Renal cortical epithelial cell (primary cell): ENCODE measurements around the gene APOD. TPM values are rescaled to one million over a fixed set of nuclear protein-coding genes. Genes with fewer than 3 reads are reported as not detected.
A peak's percentile ranks its signal among the peaks of the same experiment; 100 is the strongest.

Experiments used
- DNase-seq: peaks from one replicate; pipeline ENCODE4 v3.0.0-alpha.2; 2011; ENCODE audit warnings: low read depth
- total RNA-seq: library from RNA; depleted of rRNA; stranded (reverse); fragments of >200 nt; gene quantifications from 2 replicates; pipeline ENCODE4 v1.2.3, GENCODE V29; 2014

The APOD gene
- total RNA-seq, 1 donor from 2014 or later = not detected

DNA sequence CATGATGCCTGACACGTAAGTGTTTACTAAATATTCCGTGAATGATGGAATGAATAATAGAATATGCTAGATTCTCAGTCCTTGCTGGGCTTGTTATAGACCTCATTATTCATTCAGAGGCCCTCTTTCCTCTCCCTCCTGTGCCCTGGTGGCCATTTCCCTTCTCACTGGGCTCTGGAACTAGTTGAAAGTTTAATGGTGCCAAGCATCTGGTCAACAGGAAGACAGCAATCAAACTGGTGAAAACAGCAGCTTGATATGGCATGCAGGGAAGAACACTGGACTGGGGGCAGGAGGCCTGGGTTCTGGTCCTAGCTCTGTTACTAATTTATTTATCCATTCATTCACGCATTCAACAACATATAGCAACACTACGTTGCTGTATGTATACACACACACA is 3.7 kb upstream of the APOD start:
- no peak for DNase-seq

- DNase-seq = no peak
Observed at GRCh38 chr3:195584543-195584870, 767 bp upstream of the APOD start.

GRCh38 chr3:195582947-195583346 is 793 bp downstream of the APOD start:
- no peak for DNase-seq

GRCh38 chr3:195580744-195581443 is 2.8 kb downstream of the APOD start:
- DNase-seq = peak; percentile 50

- no peak for DNase-seq
Observed at GRCh38 chr3:195579281-195579680, 4.5 kb downstream of the APOD start.

- DNase-seq = no peak
Observed at GRCh38 chr3:195578565-195578964, 5.2 kb downstream of the APOD start.

DNA sequence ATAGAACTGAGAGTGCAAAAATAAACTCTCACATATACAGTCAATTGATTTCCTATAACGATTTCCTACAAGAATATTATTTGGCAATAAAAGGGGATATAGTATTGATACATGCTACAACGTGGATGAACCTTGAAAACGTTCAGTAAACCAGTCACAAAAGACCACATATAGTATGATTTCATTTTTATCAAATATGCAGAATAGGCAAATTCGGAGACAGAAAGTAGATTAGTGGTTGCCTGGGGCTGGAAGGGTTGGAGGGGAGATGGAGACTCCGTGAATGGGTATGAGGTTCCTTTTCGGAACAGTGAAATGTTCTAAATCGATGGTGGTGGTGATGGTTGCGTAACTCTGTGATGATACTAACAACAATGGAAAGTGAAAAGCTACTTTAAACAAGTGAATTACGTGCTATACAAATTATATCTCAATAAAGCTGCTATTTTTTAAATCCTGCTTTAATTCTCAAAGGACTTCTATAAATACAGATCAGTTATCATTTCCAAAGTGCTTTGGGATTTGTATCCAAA is 6.0 kb downstream of the APOD start:
- DNase-seq = no peak

DNA sequence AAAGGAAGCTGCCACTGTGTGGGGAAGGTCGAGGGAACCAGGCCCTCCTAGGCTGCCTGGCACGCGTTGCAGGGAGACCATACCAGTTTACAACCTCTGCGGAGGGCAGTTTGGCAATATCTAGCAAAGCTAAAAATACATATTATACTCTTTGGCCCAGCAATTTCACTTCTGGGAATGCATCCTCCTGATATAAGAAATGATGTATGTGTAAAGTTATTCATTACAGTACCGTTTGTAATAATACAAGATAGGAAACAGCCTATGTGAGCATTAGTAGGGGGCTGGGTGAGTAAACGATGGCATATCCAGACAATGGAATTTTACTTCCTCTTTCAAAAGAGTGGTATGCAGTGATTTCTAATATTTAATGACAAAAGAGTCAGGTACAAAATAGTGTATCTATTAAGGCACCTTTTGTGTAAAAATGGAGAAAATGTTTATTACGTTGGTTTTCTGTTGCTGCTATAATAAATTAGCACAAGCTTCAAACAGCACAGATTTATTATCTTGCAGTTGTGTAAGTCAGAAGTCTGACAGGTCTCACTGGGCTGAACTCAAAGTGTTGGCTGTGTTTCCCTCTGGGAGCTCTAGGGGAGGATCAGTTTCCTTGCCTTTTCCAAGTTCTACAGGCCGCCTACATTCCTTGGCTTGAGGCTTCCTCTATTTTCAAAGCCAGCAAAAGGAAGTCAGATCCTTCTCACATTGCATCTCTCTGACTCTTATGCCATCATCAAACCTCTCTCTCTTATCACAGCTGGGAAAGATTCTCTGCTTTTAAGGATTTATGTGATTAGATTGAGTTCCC is 9.0 kb downstream of the APOD start:
- no peak for DNase-seq

GRCh38 chr3:195573611-195574496 is 9.9 kb downstream of the APOD start:
- DNase-seq = no peak

- no peak for DNase-seq
Observed at GRCh38 chr3:195571361-195571760, 12.4 kb downstream of the APOD start.

DNA sequence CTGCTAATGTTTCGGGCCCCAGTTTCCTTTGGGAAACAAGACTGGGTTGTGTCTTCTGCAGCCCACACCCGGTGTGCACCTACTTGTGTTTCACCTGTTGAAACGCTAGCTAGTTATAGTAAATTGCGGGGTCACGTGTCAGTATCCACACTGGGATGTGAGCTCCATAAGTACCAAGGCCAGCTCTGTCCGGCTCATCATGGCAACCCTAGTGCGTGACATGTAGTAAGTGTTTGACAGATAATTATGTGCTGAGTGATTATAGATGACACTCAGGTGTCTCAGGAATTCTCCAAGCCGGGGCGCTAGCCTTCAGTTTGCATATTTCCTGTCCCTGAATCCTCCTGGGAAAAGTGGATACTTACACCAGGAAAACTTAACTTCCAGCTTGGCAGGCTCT is 12.8 kb downstream of the APOD start:
- DNase-seq = no peak

- DNase-seq = no peak
Observed at GRCh38 chr3:195570344-195570743, 13.4 kb downstream of the APOD start.

DNA sequence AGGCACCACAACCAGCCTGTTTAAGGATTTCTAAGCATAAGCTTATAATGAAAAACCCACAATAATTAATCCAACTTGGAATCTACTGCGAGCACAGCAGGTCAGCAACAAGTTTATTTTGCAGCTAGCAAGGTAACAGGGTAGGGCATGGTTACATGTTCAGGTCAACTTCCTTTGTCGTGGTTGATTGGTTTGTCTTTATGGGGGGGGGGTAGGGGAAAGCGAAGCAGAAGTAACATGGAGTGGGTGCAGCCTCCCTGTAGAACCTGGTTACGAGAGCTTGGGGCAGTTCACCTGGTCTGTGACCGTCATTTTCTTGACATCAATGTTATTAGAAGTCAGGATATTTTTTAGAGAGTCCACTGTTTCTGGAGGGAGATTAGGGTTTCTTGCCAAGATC is 15.1 kb downstream of the APOD start:
- no peak for DNase-seq

- DNase-seq = no peak
Observed at GRCh38 chr3:195566797-195567196, 16.9 kb downstream of the APOD start.

- no peak for DNase-seq
Observed at GRCh38 chr3:195565716-195566115, 18.0 kb downstream of the APOD start.

GRCh38 chr3:195563317-195563716 is 20.4 kb downstream of the APOD start:
- no peak for DNase-seq

DNA sequence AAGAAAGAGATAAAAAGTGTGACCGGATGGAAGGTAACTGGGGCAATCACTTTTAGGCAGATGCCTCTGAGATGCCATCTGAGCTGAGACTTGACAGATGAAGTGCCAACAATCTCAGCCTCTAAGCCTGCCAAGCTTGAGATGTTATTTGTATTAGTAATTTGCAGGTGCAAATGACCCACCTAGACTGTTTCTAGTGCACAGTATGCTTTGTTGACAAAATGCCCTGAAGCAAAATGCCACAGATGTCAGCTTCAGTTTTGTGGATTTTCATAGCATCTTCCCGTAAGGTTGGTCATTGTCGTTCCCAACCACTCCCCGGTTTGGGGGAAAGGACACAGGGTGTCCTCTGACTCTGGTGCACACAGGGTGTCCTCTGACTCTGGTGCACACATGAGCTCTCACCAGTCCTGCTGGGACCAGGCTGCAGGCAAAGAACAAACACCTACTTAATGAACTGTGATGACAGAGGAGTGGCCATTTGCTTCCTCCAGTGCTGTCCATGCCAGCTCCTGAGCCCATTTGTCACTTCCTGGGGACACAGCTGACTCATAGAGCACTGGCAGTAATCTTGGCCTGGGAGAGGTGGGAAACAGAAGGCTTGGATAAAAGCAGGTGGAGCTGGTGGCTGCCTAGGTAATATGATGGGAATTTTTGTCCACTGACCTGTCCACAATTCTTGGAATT is 23.9 kb downstream of the APOD start:
- peak; percentile 49 for DNase-seq

DNA sequence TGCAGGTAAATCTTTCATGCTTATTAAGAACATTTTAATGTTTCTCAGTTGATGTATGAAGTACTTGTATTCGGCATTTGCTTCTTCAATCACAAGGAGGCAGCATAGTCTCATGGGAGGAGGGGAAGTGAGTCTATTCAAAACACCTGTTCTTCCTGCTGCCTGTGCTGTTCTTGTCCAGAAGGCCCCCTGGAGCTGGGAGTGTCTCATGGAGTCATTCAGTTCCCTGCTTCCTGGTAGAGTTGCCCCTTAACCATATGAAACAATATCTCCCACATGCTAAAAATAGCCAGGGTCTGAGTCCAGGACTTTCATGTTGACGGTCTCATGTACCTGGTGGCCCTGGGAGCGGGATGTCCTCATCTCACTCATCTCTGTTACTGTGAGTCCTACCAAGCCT is 25.1 kb downstream of the APOD start:
- peak; percentile 80 for DNase-seq

GRCh38 chr3:195557322-195557721 is 26.4 kb downstream of the APOD start:
- DNase-seq = no peak

DNA sequence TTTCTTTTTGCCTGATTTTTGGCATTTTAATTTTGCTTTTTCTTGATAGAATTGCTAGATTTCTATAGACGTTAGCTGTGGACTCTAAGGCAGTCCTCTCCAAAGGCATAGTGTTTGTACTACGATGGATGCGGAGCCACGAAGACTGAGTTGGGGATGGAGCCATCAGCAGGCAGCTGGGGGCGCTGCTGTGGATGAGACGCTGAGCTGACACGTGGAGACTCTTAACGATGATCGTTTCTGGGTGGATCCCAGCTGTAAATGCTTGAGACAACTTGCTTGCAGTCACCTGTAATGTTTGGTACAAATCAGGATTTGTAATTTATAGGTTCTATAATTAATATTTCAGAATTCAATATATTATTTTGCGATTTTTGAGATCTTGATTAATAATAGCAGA is 27.4 kb downstream of the APOD start:
- DNase-seq = no peak

DNA sequence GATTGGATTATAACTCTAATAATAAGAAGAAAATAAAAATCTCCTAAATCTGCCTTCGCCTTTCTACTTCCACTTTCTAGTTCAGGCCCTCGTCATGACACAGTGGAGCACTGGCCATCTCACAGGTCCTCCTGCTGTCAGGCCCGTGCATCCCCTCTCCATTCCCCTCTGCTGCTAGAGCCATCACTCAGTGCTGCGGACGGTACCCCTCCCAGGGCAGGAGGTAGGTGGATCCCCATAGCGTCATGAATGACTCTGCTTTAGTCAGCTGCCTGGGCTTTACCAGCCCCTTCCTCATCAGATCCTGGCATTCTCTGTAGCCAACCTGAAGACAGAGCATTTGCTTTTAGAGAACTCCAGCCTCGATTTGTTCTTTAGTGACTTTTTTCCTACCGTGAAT is 28.6 kb downstream of the APOD start:
- no peak for DNase-seq

GRCh38 chr3:195554458-195554857 is 29.3 kb downstream of the APOD start:
- no peak for DNase-seq
